Retinal pigment epithelial cell (primary cell): ENCODE data around the gene IST1.

ENCODE experiments used
- DNase-seq: peaks from one replicate; pipeline ENCODE4 v3.0.0-alpha.2; 2010; ENCODE audit warnings: low read depth
- H3K4me3 ChIP-seq: 2 replicates; pipeline ENCODE4 v1.5.1; 2011; ENCODE audit warnings: mild to moderate bottlenecking, low read length, control low read depth, moderate library complexity
- TF ChIP-seq, protein P1 (sequence below): conservative IDR thresholded peaks from 2 replicates; pipeline ENCODE4 v1.5.1; 2011; ENCODE audit warnings: low read depth, low read length, control low read depth, inconsistent platforms

IST1 gene

GRCh38 chr16:71889147-71889546, 6.2 kb upstream of the IST1 start:
- no peak overlapping the region for H3K4me3 ChIP-seq
- TF ChIP-seq, protein P1, sequence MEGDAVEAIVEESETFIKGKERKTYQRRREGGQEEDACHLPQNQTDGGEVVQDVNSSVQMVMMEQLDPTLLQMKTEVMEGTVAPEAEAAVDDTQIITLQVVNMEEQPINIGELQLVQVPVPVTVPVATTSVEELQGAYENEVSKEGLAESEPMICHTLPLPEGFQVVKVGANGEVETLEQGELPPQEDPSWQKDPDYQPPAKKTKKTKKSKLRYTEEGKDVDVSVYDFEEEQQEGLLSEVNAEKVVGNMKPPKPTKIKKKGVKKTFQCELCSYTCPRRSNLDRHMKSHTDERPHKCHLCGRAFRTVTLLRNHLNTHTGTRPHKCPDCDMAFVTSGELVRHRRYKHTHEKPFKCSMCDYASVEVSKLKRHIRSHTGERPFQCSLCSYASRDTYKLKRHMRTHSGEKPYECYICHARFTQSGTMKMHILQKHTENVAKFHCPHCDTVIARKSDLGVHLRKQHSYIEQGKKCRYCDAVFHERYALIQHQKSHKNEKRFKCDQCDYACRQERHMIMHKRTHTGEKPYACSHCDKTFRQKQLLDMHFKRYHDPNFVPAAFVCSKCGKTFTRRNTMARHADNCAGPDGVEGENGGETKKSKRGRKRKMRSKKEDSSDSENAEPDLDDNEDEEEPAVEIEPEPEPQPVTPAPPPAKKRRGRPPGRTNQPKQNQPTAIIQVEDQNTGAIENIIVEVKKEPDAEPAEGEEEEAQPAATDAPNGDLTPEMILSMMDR: no peak
- no peak for DNase-seq

DNA sequence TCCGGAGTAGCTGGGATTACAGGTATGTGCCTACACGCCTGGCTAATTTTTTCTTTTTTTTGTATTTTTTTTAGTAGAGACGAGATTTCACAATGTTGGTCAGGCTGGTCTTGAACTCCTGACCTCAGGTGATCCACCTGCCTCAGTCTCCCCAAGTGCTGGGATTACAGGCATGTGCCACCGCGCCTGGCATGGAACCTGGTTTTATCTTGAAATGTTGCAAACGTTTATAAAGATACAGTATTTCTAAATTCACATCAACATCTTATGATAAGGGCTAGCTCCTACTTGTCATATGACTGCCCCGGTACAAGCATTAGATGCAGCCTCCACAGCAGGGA, 1.5 kb upstream of the IST1 start:
- TF ChIP-seq, protein P1: no peak
- peak overlapping the region; percentile 94 for H3K4me3 ChIP-seq
- no peak for DNase-seq

- TF ChIP-seq, protein P1: no peak
- no peak for DNase-seq
- peak overlapping the region; percentile 94 for H3K4me3 ChIP-seq
These were observed 956 bp upstream of the IST1 start for GRCh38 chr16:71894229-71894920.

GRCh38 chr16:71895679-71896365, 491 bp downstream of the IST1 start:
- DNase-seq: no peak
- TF ChIP-seq, protein P1: no peak
- H3K4me3 ChIP-seq: peak overlapping the region; percentile 94

- peak overlapping the region; percentile 94 for H3K4me3 ChIP-seq
- DNase-seq: no peak
- TF ChIP-seq, protein P1: no peak
These were observed 1.5 kb downstream of the IST1 start for GRCh38 chr16:71896764-71897368.

- TF ChIP-seq, protein P1: no peak
- no peak overlapping the region for H3K4me3 ChIP-seq
- DNase-seq: no peak
These were observed 3.8 kb downstream of the IST1 start for GRCh38 chr16:71899171-71899570.
